H1 (cell line): ENCODE data around the gene KCNIP3. TPM values are rescaled to one million over a fixed set of nuclear protein-coding genes. Genes with fewer than 3 reads are reported as not detected.

Source experiments
- CTCF ChIA-PET: fragments of 300-600 bp; sonication (Branson Sonifier 250); formaldehyde crosslinking; loops from one replicate; lab custom pipeline; 2021; ENCODE audit not compliant: partially characterized antibody; lab: Charles Lee
- POLR2A ChIA-PET: fragments of 300-600 bp; sonication (Branson Sonifier 250); formaldehyde crosslinking; loops from one replicate; lab custom pipeline; 2021; ENCODE audit warnings: inconsistent platforms; ENCODE audit not compliant: partially characterized antibody; lab: Charles Lee
- DNase-seq, 2 experiments: peaks; one replicate each; pipeline versions ENCODE4 v3.0.0 to v3.0.0-alpha.2; 2010 to 2022; ENCODE audit warnings: low spot score in 2 of 2, low read depth in 1 of 2, mixed read lengths in 1 of 2
- FAIRE-seq: peaks from 2 replicates; lab custom pipeline; 2011; peaks lifted over from hg19 to GRCh38; lab: Jason Lieb, UNC
- H2AFZ ChIP-seq: 2 replicates; pipeline ENCODE4 v1.8.1; 2012; ENCODE audit warnings: low read length, inconsistent platforms
- H2AK5ac ChIP-seq: 2 replicates; pipeline ENCODE4 v1.6.1; 2013; ENCODE audit warnings: low read depth, low read length
- H2BK120ac ChIP-seq: replicated peaks from 2 replicates; pipeline ENCODE3; 2013; ENCODE audit warnings: low read depth, low read length, inconsistent platforms
- H2BK12ac ChIP-seq: 2 replicates; pipeline ENCODE4 v1.6.1; 2013; ENCODE audit warnings: low read depth, low read length
- H2BK15ac ChIP-seq: 2 replicates; pipeline ENCODE4 v1.6.1; 2013; ENCODE audit warnings: low read length
- H2BK20ac ChIP-seq: 2 replicates; pipeline ENCODE4 v1.6.1; 2013; ENCODE audit warnings: low read length
- H2BK5ac ChIP-seq: 2 replicates; pipeline ENCODE4 v1.6.1; 2013; ENCODE audit warnings: low read depth, low read length
- H3K14ac ChIP-seq: 2 replicates; pipeline ENCODE4 v1.6.1; 2013; ENCODE audit warnings: inconsistent platforms; ENCODE audit not compliant: insufficient read length
- H3K18ac ChIP-seq: 2 replicates; pipeline ENCODE4 v1.6.1; 2013; ENCODE audit warnings: low read length; ENCODE audit errors: extremely low read depth
- H3K23ac ChIP-seq: 2 replicates; pipeline ENCODE4 v1.6.1; 2013; ENCODE audit warnings: inconsistent platforms; ENCODE audit not compliant: insufficient read length
- H3K23me2 ChIP-seq: 2 replicates; pipeline ENCODE4 v1.6.1; 2013; ENCODE audit warnings: low read depth, low read length
- H3K27ac ChIP-seq: 2 replicates; pipeline ENCODE4 v1.6.1; 2011; ENCODE audit warnings: low read depth, low read length, inconsistent platforms
- H3K27me3 ChIP-seq, 4 experiments: replicated peaks in 1 of 4; 1 replicate in 1 of 4; 2 replicates in 3 of 4; pipeline versions ENCODE4 v1.6.1 to v1.8.1; 2011 to 2013; ENCODE audit warnings: low read length in 3 of 4, mild to moderate bottlenecking in 3 of 4, inconsistent platforms in 2 of 4, mixed read lengths in 2 of 4, moderate library complexity in 1 of 4; ENCODE audit not compliant: control insufficient read depth in 3 of 4, insufficient read depth in 3 of 4; ENCODE audit errors: extremely low read depth in 1 of 4
- H3K36me3 ChIP-seq, 4 experiments: 2 replicates each; pipeline versions ENCODE4 v1.6.1 to v1.8.1; 2011 to 2013; ENCODE audit warnings: mild to moderate bottlenecking in 4 of 4, low read length in 3 of 4, moderate library complexity in 2 of 4, control low read depth in 1 of 4, inconsistent platforms in 1 of 4; ENCODE audit not compliant: insufficient read depth in 4 of 4, control insufficient read depth in 2 of 4
- H3K4ac ChIP-seq: replicated peaks from 2 replicates; pipeline ENCODE3; 2013; ENCODE audit warnings: low read length, low read depth, mixed read lengths, inconsistent platforms; ENCODE audit not compliant: insufficient read length
- H3K4me1 ChIP-seq, 4 experiments: replicated peaks in 1 of 4; 1 replicate in 1 of 4; 2 replicates in 3 of 4; pipeline versions ENCODE4 v1.6.1 to v1.8.1; 2011 to 2013; ENCODE audit warnings: low read length in 3 of 4, inconsistent platforms in 2 of 4, mixed read lengths in 1 of 4; ENCODE audit not compliant: insufficient read depth in 4 of 4, control insufficient read depth in 3 of 4
- H3K4me2 ChIP-seq, 2 experiments: 2 replicates each; pipeline versions ENCODE4 v1.6.1 to v1.8.1; 2011 to 2013; ENCODE audit warnings: low read depth in 2 of 2, low read length in 2 of 2, control low read depth in 1 of 2, inconsistent platforms in 1 of 2, mild to moderate bottlenecking in 1 of 2; ENCODE audit not compliant: insufficient read depth in 1 of 2
- H3K4me3 ChIP-seq, 4 experiments: fragments of 200-600, 300-600 bp in 1 of 4; sonication (generic), shearing (Covaris generic), sonication (Bioruptor Twin) in 1 of 4; 2 replicates each; pipeline versions ENCODE4 v1.5.1 to v1.8.1; 2011 to 2016; ENCODE audit warnings: low read length in 4 of 4, low read depth in 3 of 4, control low read depth in 2 of 4, inconsistent platforms in 2 of 4, mild to moderate bottlenecking in 2 of 4, mixed read lengths in 1 of 4, moderate library complexity in 1 of 4; ENCODE audit not compliant: insufficient read depth in 2 of 4; ENCODE audit errors: extremely low read depth in 1 of 4
- H3K56ac ChIP-seq: replicated peaks from 2 replicates; pipeline ENCODE3; 2013; ENCODE audit warnings: low read depth, mild to moderate bottlenecking, mixed read lengths, low read length, inconsistent platforms; ENCODE audit not compliant: insufficient read length
- H3K79me1 ChIP-seq: 2 replicates; pipeline ENCODE4 v1.6.1; 2013; ENCODE audit warnings: low read depth, low read length, control low read depth
- H3K79me2 ChIP-seq, 2 experiments: 2 replicates each; pipeline versions ENCODE4 v1.6.1 to v1.8.1; 2012 to 2013; ENCODE audit warnings: low read length in 2 of 2, mild to moderate bottlenecking in 2 of 2, inconsistent platforms in 1 of 2; ENCODE audit not compliant: insufficient read depth in 2 of 2, control insufficient read depth in 1 of 2
- H3K9ac ChIP-seq, 4 experiments: replicated peaks in 1 of 4; 1 replicate in 1 of 4; 2 replicates in 3 of 4; pipeline versions ENCODE4 v1.6.1 to v1.8.1; 2011 to 2013; ENCODE audit warnings: low read depth in 3 of 4, low read length in 3 of 4, control low read depth in 2 of 4, mild to moderate bottlenecking in 2 of 4, moderate library complexity in 2 of 4, inconsistent platforms in 1 of 4; ENCODE audit errors: extremely low read depth in 1 of 4
- H3K9me3 ChIP-seq, 2 experiments: 2 replicates each; pipeline versions ENCODE4 v1.6.1 to v1.8.1; 2012 to 2013; ENCODE audit warnings: mild to moderate bottlenecking in 2 of 2, moderate library complexity in 2 of 2, control low read depth in 1 of 2, inconsistent platforms in 1 of 2, low read depth in 1 of 2, low read length in 1 of 2, mixed read lengths in 1 of 2; ENCODE audit not compliant: insufficient read depth in 2 of 2
- H4K20me1 ChIP-seq, 2 experiments: replicated peaks in 1 of 2; 2 replicates each; pipeline versions ENCODE3 to v1.8.1; 2011 to 2013; ENCODE audit warnings: inconsistent platforms in 2 of 2, low read length in 2 of 2, mild to moderate bottlenecking in 1 of 2; ENCODE audit not compliant: insufficient read depth in 2 of 2, control insufficient read depth in 1 of 2
- H4K5ac ChIP-seq: 2 replicates; pipeline ENCODE4 v1.6.1; 2013; ENCODE audit warnings: low read length, low read depth, mixed read lengths, inconsistent platforms; ENCODE audit not compliant: insufficient read length
- H4K8ac ChIP-seq: 2 replicates; pipeline ENCODE4 v1.8.0; 2013; ENCODE audit warnings: mild to moderate bottlenecking, moderate library complexity, low read length, inconsistent platforms; ENCODE audit not compliant: insufficient read depth; ENCODE audit errors: extremely low read depth
- H4K91ac ChIP-seq: replicated peaks from 2 replicates; pipeline ENCODE3; 2013; ENCODE audit warnings: low read length, mixed read lengths, inconsistent platforms; ENCODE audit not compliant: insufficient read length
- ASH2L ChIP-seq: fragments of 200-600, 300-600 bp; sonication (generic); IDR thresholded peaks from one replicate; pipeline ENCODE4 v1.7.1; 2017; ENCODE audit warnings: low read length
- CTBP2 ChIP-seq: IDR thresholded peaks from 2 replicates; pipeline ENCODE4 v1.7.0; 2011; ENCODE audit warnings: borderline replicate concordance, mild to moderate bottlenecking, moderate library complexity, mixed read lengths, low read length; ENCODE audit not compliant: insufficient read depth, insufficient read length
- CTCF ChIP-seq, 3 experiments: IDR thresholded peaks; 1 replicate in 2 of 3; 2 replicates in 1 of 3; pipeline versions ENCODE4 v1.5.1 to v1.6.1; 2011; ENCODE audit warnings: low read length in 3 of 3, mild to moderate bottlenecking in 3 of 3, inconsistent platforms in 2 of 3, low read depth in 1 of 3, moderate library complexity in 1 of 3; ENCODE audit not compliant: insufficient read depth in 1 of 3; ENCODE audit errors: control extremely low read depth in 1 of 3
- EP300 ChIP-seq, 2 experiments: IDR thresholded peaks; 1 replicate in 1 of 2; 2 replicates in 1 of 2; pipeline ENCODE4 v1.6.1; 2011 to 2012; ENCODE audit warnings: low read depth in 2 of 2, low read length in 2 of 2, mild to moderate bottlenecking in 2 of 2, borderline replicate concordance in 1 of 2, inconsistent platforms in 1 of 2, moderate library complexity in 1 of 2
- NANOG ChIP-seq: IDR thresholded peaks from 2 replicates; pipeline ENCODE4 v1.6.1; 2011; ENCODE audit warnings: low read length, low read depth, mild to moderate bottlenecking, inconsistent platforms; ENCODE audit not compliant: insufficient read depth, poor library complexity, severe bottlenecking
- RAD21 ChIP-seq, 2 experiments: IDR thresholded peaks in 1 of 2; conservative IDR thresholded peaks in 1 of 2; 2 replicates each; pipeline ENCODE4 v1.6.1; 2011; ENCODE audit warnings: low read depth in 2 of 2, low read length in 2 of 2, improper control_type of control experiment in 1 of 2, inconsistent platforms in 1 of 2, mild to moderate bottlenecking in 1 of 2, moderate library complexity in 1 of 2
- SAP30 ChIP-seq: fragments of 300-600 bp; sonication (generic); IDR thresholded peaks from 2 replicates; pipeline ENCODE4 v1.7.1; 2012; ENCODE audit warnings: low read length, moderate library complexity, mild to moderate bottlenecking, inconsistent platforms; ENCODE audit not compliant: insufficient read depth, insufficient replicate concordance
- WGBS, 2 experiments: shearing (Covaris generic) in 1 of 2; methylation state at CpG; one replicate each; pipeline versions ENCODE4 v1.1.6 to v1.1.7; 2013 to 2015; ENCODE audit warnings: low lambda C conversion rate in 2 of 2, mixed read lengths in 2 of 2, inconsistent platforms in 1 of 2, low coverage in 1 of 2, missing lambda C conversion rate in 1 of 2; ENCODE audit not compliant: insufficient replicate concordance in 2 of 2, insufficient coverage in 1 of 2, insufficient read length in 1 of 2; ENCODE audit errors: extremely low coverage in 1 of 2, missing lambda C conversion rate in 1 of 2; 5-methylcytosine and 5-hydroxymethylcytosine counted together
- polyA plus RNA-seq, 7 experiments: library from polyadenylated mRNA; depleted of rRNA in 3 of 7; stranded (reverse) in 5 of 7; unstranded in 2 of 7; fragments of >200 nt in 5 of 7; fragments of 200-250 nt in 2 of 7; gene quantifications; 1 replicate in 5 of 7; 2 replicates in 1 of 7; 4 replicates in 1 of 7; pipeline versions ENCODE4 v1.2.1 to v1.2.3, GENCODE V29; 2011 to 2013; ENCODE audit warnings: missing spikeins in 2 of 7, mixed read lengths in 2 of 7
- total RNA-seq: library from RNA; stranded (reverse); fragmentation: NEBNext Ultra II Directional; extraction: Animal tissue kit (Norgen Biotek cat#: 25700); gene quantifications from 2 replicates; pipeline ENCODE4 v1.2.1, GENCODE V29; 2021

Gene KCNIP3
- total and polyA plus RNA-seq, 2 of the 8 experiments (the other 6 are each of a cell fraction or from before 2014, with no cell fraction given) = 0.33 to 1.9 TPM

GRCh38 chr2:95274291-95275150 is 22.6 kb upstream of the KCNIP3 start, which contains the start of gene PROM2:
TSS of gene PROM2 (plus strand) at chr2:95274449. CDS start at chr2:95274586, 137 bp downstream.
- Histone ChIP-seq H3K4ac (no peak within 1 kb of the TSS), H2BK12ac (peak within 1 kb of the TSS; percentile 7; the same call in 1 of the 2 replicates), H3K56ac (no peak within 1 kb of the TSS), H2BK20ac (0 out of 2 replicates have a peak within 1 kb of the TSS, but pooled peaks have one; percentile 61), H2AK5ac (no peak within 1 kb of the TSS), H2BK5ac (peak within 1 kb of the TSS; percentile 71; the same call in 1 of the 2 replicates), H3K27ac (no peak within 1 kb of the TSS; the same call in 1 of the 2 replicates), H4K8ac (peak within 1 kb of the TSS; percentile 87), H3K4me3 (no peak within 1 kb of the TSS), H3K9ac (no peak within 1 kb of the TSS), H2BK15ac (no peak within 1 kb of the TSS), H3K36me3 (no peaks in the 10 kb centered on the region), H3K23ac (no peak within 1 kb of the TSS), H3K79me2 (no peaks in the 10 kb centered on the region), H4K5ac (peak within 1 kb of the TSS; percentile 25), H3K4me2 (peak within 1 kb of the TSS; percentile 38 to 53; a peak in 2 of 4 replicates), H4K20me1 (no peaks in the 10 kb centered on the region), H3K4me1 (peaks cover 0 to 33% (median 2%) of the 10 kb centered on the region in 4 experiments; a peak in 3 of 7 replicates), H2BK120ac (peak within 1 kb of the TSS; percentile 65), H3K27me3 (no peaks in the 10 kb centered on the region), H3K18ac (peak within 1 kb of the TSS; percentile 48), H3K14ac (no peak within 1 kb of the TSS), H4K91ac (peak within 1 kb of the TSS; percentile 70), H3K9me3 (peaks cover 57 to 94% of the 10 kb centered on the region in 2 experiments), H3K23me2 (no peaks in the 10 kb centered on the region), H3K79me1 (no peaks in the 10 kb centered on the region), H2AFZ (no peak within 1 kb of the TSS)
- DNase-seq (peak in 1 of 2 experiments; percentile 78), FAIRE-seq (no peak)
- 78% methylated on average over 15 of the region's 17 CpGs; no CpG with 5 or more reads in 1 of the 2 experiments for WGBS, 2 experiments
- TF ChIP-seq SAP30 (no peak), ASH2L (no peak), RAD21 (IDR thresholded peaks at IDR 0.05 in 1 of 2, conservative IDR thresholded peaks at IDR 0.05 in 1 of 2; ENCODE audit: low read depth in 2 of 2, low read length in 2 of 2) (no peak), NANOG (no peak), EP300 (IDR thresholded peaks at IDR 0.05; ENCODE audit: borderline replicate concordance in 1 of 2, low read depth in 2 of 2, low read length in 2 of 2) (no peak), CTBP2 (no peak), CTCF (IDR thresholded peaks at IDR 0.05; ENCODE audit: control extremely low read depth in 1 of 3, insufficient read depth in 1 of 3, low read depth in 1 of 3, low read length in 3 of 3) (no peak)
- ChIA-PET CTCF (interaction anchor here (1.2 kb wide), 1 partner anchor 43 kb away, joined by 3 read pairs; no protein-coding TSS in a partner anchor), POLR2A (no interaction called here)
